SIG-M5 treated with dmso at 0.1 percent for 504 hours (cell line): Measurements from ENCODE around the gene NAT14.
"Not testable (repeated sequence)": the region's sequence is repeated elsewhere in the genome, so short reads cannot be mapped to it uniquely, and the experiment has no call there.

Experiments used
- DNase-seq: peaks from one replicate; lab custom pipeline; 2025; ENCODE audit not compliant: unreplicated experiment; lab: John Stamatoyannopoulos, UW

NAT14 gene

DNA sequence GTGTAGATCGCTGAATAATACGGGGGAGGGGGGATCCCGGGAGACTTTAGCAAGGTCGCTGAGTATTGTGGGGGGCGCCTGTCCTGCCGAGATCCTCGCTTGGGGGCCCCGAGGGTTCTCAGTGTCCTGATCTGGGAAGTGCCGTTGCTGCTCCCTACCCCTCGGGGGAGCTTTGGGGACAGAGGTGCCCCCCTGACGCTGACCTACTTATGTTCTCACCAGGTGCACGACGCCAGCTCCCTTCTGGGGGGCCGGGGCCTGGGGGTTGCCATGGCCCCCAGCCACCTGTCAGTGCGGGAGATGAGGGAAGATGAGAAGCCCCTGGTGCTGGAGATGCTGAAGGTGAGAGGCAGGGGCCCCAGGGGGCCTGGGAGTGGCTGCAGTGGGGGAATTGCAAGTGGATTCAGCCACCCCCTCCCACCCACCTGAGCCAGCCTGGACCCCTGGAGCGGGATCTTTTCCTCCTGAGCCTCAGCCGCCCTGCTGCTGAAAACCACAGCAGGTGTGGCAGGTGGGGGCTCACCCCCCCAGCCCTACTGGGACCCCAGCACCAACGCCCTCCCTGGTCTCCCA, 537 bp downstream of the NAT14 start:
- no peak for DNase-seq

DNA sequence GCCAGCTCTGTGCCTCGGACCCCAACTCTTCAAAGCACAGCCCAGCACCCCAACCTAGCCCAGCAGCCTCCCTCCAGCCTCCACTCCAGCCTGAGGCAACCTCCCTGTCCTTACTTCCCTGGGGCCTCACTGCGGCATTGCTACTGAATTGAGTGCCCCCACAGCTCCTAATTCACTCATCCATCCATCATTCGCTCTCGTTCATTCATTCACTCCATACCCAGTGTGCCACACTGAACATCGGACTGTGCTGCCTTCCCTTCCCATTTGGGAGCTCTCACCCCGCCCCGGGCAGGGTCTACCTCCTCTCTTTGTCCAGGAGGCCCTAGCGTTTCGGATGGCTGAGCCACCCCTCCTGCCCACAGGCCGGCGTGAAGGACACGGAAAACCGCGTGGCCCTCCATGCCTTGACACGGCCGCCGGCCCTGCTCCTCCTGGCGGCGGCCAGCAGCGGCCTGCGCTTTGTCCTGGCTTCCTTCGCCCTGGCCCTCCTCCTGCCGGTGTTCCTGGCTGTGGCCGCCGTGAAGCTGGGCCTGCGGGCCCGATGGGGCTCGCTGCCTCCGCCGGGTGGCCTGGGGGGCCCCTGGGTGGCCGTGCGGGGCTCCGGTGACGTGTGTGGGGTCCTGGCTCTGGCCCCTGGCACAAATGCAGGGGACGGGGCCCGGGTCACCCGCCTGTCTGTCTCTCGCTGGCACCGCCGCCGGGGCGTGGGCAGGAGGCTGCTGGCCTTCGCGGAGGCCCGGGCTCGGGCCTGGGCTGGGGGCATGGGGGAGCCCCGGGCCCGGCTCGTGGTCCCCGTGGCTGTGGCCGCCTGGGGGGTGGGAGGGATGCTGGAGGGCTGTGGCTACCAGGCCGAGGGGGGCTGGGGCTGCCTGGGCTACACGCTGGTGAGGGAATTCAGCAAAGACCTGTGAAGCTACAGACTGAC, 1.3 kb downstream of the NAT14 start:
- no peak for DNase-seq

DNA sequence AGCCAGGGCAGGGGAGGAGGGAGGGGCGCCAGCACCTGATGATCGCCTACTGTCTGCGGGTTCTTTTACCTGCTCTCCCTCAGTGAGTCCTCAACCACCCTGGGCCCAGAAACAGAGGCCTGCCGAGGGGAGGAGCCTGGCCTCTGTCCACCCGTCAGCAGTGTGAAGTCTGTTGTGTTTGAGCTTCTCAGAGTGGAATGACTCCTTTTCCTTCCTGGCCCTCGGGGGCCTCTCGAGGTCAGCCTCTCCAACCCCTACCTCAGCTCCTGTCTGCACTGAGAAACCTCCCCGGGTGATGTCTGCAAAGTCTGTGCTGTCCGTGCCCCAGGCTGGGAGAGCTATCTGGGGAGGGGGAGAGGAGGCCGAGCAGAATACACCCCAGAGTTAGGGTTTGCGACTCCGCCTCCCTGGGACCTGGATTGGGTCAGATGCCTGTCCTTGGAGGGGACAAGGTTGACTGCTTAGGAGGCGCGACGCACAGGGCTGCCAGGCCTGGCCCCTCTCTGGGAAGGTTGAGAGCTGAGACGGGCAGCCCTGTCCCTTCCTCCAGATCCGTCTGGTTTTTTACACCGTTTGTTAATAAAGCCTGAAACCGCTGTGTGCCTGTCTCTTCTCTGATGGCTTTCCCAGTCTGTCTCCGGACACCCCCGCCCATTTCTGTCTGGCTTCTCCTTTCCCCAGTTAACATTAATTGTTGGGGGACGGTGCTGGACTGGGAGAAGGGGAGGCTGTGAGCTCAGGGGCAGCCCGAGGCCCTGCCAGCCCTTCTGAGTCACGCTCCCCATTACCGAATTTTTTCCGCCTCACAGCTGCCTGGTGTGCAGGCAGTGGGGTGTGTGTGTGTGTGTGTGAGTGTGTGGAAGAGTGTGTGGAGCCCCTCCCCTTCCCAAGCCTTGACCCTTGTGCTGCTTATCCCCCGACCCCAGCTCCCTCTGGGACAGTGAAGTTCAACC, 2.3 kb downstream of the NAT14 start:
- DNase-seq: no peak

DNA sequence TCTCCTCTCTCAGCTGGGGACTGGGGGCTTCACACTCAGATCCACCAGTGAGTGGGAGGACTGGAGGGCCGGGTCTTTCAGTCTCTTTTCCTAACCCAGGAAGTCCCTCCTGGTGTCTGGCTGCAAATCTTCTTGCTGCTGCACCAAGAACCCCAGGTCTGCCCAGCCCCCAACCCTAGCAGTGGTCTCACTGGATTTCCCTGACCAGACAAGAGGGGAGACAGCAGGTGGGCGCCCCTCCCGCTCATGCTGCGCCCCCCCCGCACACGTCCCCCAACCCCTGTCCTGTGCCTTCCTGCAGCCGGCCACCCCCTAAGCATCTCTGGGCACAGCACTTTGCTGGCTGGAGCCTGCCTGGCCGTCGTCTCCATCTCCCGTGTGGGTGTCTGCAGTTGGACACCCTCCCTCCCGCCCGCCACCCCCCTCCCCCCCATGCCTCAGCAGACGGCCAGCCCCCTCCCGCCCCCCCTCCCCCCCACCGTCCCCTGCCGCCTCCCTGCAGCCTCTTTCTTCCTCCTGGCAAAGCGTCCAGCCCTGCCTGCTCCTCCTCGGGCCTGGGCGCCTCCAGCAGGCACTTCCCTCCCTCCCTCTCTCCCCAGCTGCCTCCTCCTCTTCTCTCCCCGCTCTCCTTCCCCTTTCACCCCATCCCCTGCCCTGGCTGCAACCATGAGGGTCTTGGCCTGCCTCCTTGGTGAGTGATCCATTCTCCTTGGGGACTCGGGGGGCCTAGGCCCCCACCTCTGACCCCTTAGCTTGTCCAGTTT, 3.1 kb downstream of the NAT14 start, which contains the start of gene SSC5D:
Gene SSC5D (plus strand): TSS at position 513 of the 764 bp plus-strand sequence. CDS start 154 bp downstream, at position 667.
- no peak for DNase-seq

DNA sequence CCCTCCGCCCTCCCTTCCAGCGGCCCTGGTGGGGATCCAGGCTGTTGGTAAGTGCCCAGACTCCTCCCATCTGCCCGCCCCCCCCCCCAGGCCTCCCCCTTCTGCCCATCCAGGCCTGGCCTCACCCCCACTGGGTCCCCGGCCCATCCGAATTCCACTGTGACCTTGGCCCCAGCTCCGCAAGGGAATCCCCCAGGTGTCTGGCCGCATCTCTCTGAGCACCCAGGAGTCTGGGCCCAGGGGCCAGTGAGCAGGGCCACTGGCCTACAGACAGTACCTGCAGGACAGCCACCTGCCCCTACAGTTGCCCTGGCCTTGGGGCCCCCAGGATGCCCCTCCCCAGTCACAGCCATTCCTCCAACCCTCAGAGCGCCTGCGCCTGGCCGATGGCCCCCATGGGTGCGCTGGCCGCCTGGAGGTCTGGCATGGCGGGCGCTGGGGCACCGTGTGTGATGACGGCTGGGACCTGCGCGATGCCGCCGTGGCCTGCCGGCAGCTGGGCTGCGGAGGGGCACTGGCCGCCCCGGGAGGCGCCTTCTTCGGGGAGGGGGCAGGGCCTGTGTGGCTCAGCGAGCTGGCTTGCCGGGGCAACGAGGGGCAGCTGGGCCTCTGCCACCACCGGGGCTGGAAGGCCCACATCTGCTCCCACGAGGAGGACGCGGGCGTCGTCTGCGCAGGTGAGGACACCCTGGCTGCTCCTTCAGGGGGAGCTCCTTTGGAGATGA, 4.2 kb downstream of the NAT14 start:
- no peak for DNase-seq

DNA sequence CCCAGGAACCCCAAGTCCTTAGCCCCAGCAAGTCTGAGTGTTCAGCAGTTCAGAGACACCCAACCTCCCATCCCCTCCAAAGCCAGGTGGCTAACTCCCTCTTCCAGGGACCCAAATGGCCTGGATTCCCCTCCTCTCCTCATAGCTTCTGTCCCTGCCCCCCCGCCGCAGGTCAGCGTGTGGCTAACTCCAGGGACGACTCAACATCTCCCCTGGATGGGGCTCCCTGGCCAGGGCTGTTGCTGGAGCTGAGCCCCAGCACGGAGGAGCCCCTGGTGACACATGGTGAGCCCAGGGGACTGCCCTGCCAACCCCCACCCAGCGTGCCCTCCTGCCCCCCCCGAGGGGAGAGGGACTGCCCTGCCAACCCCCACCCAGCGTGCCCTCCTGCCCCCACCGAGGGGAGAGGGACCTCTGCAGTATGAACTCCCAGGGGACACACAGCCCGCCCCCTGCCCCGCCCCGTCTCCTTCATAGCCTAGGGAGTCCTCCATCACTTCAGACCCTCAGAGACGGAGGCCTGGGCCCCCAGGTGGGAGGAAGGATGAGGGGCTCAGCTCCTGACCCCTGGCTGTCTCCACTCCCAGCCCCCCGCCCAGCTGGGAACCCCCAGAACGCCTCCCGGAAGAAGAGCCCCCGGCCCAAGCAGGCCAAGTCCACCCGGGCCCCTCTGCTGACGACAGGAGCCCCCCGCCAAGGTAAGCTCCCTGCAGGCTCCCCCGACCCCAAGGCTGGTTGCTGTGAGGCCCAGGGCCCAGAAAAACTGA, 4.9 kb downstream of the NAT14 start:
- DNase-seq: no peak

DNA sequence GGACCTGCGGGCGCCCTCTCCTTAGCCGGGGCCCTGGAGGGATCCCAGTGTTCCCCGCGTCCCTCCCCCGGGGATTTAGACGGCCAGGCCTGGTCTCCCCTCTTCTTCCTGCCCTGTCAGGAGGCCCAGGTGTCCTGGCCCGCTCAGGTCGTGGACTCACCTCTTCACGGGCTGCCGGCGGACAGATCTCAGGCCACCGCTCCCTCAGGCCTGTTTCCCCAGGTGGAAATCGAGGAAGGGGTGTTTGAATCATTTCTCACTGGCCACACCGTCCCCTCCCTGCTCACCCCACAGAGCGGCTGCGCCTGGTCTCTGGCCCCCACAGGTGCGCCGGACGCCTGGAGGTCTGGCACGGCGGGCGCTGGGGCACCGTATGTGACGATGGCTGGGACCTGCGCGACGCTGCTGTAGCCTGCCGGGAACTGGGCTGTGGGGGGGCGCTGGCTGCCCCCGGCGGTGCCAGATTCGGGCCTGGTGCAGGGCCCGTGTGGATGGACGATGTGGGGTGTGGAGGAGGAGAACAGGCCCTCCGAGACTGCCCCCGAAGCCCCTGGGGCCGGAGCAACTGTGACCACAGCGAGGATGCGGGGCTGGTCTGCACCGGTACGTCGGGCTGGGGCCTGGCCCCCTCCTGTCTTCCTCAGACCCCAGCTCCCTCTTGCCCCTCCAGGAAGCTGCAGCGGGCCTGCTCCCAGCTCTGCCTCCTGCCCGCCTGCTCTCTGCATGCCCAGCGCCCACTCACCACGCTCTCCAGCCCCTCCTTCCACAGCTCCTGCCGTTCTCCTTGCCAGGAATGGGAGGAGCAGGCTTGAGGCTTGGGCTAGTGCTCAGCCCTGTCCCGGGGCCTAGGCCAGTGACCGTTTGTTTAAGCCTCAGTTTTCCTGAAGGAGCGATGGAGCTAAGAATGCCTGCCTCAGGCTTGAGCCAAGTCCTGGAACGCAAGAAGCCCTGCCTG, 5.8 kb downstream of the NAT14 start:
- DNase-seq: no peak

DNA sequence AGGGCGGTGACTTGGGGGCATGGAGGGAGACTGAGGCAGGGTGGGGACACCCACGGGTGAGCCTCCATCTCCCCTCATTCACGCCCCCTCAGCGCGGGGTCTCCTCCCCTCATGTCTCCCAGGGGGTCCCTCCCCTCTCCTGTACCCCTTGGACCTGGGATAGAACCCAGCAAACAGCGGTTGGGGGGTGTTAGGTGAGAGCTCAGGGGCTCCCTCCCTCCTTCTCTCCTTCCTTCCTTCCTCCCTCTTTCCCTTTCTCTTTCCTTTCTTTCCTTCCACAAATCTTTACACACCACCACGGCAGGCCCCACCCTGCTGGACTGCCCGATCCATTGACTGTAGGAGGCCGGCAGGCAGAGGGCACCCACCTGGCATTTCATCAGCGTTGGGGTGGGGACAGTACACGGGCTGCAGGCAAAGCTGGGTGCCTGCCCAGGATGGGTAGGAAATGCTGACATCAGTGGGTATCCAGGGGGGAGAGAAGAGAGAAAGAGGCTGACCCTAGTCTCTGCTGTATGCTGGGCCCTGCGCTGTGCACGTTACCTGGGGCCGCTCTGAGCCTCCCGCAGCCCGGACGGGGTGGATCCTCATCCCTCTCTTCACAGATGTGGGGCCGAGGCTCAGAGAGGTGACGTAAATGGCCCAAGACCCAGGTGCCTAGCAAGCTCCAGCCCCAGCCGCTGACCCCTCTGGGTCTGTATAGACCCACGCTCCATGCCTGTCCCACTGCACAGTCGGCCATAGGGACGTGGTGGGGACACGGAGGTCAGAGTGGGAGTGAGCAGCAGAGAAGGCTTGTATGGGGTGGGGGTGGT, 6.8 kb downstream of the NAT14 start:
- DNase-seq: no peak

DNA sequence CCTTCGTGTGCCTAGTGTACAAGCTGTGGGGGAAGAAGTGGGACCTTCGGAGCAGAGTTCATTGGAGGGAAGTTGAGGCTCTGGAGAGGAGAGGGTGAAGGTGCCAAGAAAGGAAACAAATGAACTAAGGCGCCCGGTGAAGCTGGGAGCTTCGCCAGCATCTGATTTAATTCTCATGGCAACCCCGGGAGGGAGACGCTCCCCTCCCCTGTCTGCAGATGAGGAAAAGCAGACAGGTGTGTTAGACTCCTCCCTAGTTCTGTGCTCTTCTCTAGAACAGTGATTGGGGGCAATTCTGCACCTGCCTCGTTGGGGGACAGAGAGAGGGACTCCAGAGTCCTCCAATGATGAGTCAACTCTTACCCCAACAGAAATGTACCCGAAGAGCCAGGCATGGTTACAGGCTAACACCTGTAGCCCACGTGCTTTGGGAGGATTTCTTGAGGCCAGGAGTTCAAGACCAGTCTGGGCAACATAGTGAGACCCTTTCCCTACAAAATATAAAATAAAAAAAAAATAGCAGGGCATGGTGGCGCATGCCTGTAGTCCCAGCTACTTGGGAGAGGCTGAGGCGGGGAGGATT, 7.5 kb downstream of the NAT14 start:
- DNase-seq: no peak

DNA sequence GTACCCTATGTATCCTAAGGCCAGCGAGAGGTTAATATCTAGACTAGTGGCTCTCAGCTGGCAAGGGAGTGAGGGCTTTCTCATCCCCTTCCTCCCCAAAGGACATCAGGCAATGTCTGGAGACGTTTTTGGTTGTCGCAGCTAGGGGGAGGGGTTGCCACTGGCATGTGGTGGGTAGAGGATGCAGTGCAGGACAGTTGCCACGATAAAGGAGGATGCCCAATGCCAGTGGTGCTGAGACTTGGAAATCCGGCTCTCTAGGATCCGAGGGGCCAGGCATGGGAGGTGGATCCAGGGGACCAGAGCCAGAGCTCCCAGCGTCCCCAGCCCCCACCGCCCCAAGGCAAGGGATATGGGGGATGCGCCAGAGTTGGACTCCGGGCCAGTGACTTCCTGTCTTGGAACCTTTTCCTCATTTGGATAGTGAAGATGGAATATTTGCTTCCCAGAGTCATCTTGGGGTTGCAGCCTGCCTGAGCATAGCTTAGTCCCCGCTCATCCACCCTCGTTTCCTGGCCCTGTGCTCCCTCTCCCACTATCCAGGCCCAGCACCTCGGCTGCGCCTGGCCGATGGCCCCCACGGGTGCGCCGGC, 8.2 kb downstream of the NAT14 start:
- DNase-seq: no peak

DNA sequence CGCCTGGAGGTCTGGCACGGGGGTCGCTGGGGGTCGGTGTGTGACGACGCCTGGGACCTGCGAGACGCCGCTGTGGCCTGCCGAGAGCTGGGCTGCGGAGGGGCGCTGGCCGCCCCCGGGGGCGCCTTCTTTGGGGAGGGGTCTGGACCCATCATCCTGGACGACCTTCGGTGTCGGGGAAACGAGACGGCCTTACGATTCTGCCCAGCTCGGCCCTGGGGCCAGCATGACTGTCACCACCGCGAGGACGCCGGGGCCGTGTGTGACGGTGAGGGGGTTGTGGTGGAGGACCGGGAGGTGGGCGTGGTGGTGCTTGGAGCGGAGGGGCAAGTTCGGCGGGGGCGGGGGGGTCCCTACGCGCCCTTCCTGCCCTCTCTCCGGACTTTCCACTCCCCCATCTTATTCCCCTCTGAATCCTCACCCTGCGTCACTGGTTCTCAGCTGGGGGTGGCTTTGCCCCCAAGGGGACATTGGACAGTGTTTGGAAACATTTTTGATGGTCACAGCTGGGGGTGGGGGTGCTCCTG, 8.7 kb downstream of the NAT14 start:
- DNase-seq: no peak

DNA sequence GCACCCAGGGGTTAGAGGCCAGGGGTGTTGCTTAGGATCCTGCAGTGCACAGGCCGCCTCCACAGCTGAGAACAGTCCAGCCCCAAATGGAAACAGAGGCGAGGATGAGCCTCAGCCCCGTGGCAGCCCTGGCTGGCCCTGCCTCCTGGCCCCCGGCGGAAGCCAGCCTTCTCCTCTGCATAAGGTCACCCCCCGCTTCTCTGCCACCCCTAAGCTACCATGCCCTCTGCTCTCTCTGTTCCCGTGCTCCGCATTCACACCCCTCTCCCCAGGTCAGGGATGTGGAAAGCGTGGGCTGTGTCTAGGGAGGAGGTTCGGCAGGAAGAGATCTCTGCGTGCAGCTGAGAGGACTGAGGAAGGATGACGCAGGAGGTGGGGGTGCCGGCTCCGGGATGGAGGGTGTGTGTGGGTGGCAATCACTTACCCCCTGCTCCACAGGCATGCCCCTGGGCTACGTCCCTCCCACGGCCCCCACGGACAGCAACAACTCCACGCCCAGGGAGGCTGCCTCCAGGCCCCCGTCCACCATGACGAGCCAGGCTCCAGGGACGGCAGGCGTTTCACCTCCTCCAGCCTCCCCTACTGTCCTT, 9.3 kb downstream of the NAT14 start:
- DNase-seq: no peak

DNA sequence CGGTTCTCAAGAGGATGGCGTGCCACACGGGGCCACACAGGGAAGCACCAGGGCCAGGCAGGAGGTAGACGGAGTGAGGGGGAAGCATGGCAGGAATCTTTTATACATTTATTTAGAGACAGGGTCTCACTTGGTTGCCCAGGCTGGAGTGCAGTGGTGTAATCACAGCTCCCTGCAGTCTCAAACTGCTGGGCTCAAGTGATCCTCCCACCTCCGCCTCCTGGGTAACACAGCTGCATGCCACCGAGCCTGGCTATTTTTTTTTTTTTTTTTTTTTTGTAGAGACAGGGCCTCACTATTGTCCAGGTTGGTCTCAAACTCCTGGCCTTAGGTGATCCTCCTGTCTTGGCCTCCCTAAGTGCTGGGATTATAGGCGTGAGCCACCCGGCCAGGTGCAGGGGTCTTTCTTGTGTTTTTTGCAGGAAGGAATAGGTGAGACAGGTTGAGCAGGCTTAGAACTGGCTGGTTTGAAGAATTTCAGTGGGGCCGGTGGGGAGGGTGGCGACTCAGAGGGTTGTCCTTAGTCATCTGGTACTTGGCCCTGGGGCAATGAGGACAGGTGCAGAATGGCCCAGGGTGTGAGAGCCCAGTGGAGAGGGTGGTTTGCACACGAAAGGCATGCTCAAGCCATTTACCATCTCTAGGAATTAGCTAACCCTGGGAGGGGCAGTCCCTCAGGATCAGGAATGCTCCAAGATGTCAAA, 10.8 kb downstream of the NAT14 start:
- DNase-seq: no peak

DNA sequence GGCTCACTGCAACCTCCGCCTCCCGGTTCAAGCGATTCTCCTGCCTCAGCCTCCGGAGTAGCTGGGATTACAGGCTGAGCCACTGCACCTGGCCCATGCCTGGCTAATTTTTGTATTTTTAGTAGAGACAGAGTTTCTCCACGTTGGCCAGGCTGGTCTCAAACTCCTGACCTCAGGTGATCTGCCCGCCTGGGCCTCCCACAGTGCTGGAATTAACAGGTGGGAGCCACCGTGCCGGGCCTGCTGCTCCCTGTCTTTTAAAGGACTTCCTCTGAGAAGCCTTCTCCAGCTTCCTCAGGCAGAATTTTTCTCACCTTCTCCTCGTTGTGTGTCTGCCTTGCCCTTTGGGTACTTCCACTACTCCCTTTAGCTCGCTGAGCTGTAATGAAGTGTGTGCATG, 11.8 kb downstream of the NAT14 start:
- DNase-seq: not testable (repeated sequence)

DNA sequence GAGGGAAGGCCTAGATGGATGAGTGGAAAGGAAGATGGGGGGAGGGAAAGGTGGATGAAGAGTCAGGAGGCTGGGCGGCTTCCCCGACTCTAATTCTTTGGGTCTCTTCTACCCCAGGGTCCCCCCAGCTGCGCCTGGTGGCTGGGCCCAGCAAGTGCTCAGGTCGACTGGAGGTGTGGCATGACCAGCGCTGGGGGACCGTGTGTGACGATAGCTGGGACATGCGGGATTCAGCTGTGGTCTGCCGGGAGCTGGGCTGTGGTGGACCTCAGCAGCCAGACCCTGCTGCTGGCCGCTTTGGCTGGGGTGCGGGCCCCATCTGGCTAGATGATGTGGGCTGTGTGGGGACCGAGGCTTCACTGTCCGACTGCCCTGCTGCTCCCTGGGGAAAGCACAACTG, 12.8 kb downstream of the NAT14 start:
- no peak for DNase-seq
